22Rv1 (cell line): ENCODE results near the gene ADAP1.

Experiments used
- CTCF ChIP-seq: fragments of 450-650 bp; IDR thresholded peaks from 2 replicates; pipeline ENCODE4 v1.5.1; 2017; ENCODE audit warnings: mild to moderate bottlenecking
- ZFX ChIP-seq: fragments of 450-650 bp; IDR thresholded peaks from 2 replicates; pipeline ENCODE4 v1.6.1; 2017; ENCODE audit warnings: antibody characterized with exemption, borderline replicate concordance

GRCh38 chr7:887488-887820 lies 67.0 kb downstream of the ADAP1 start:
- TF ChIP-seq CTCF (no peak), ZFX (no peak)
